GM12872 (cell line): ENCODE measurements around the gene RPP40.

Experiments
- TF ChIP-seq, protein P1 (sequence below): IDR thresholded peaks from 3 replicates; pipeline ENCODE4 v1.5.1; 2011; ENCODE audit warnings: low read depth, mild to moderate bottlenecking, low read length, moderate library complexity; ENCODE audit not compliant: insufficient read depth

RPP40 gene

DNA sequence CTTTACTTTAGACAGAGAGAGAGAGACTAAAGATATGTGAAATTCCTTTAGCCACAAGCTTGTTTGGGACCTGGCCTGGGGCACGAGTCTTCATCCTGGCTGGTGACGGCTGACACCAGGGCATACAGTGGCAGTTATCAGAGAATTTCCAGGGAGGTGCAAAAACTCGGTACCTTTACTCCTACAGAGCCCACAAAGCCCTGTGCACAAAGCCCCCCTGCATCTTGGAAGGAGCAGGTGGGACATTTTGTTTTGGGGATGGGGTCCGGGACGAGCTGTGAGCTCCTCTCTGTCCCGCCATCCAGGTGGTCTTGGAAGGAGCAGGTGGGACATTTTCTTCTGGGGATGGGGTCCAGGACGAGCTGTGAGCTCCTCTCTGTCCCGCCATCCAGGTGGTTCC is 28.9 kb downstream of the RPP40 start:
- TF ChIP-seq, protein P1, sequence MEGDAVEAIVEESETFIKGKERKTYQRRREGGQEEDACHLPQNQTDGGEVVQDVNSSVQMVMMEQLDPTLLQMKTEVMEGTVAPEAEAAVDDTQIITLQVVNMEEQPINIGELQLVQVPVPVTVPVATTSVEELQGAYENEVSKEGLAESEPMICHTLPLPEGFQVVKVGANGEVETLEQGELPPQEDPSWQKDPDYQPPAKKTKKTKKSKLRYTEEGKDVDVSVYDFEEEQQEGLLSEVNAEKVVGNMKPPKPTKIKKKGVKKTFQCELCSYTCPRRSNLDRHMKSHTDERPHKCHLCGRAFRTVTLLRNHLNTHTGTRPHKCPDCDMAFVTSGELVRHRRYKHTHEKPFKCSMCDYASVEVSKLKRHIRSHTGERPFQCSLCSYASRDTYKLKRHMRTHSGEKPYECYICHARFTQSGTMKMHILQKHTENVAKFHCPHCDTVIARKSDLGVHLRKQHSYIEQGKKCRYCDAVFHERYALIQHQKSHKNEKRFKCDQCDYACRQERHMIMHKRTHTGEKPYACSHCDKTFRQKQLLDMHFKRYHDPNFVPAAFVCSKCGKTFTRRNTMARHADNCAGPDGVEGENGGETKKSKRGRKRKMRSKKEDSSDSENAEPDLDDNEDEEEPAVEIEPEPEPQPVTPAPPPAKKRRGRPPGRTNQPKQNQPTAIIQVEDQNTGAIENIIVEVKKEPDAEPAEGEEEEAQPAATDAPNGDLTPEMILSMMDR = no peak

DNA sequence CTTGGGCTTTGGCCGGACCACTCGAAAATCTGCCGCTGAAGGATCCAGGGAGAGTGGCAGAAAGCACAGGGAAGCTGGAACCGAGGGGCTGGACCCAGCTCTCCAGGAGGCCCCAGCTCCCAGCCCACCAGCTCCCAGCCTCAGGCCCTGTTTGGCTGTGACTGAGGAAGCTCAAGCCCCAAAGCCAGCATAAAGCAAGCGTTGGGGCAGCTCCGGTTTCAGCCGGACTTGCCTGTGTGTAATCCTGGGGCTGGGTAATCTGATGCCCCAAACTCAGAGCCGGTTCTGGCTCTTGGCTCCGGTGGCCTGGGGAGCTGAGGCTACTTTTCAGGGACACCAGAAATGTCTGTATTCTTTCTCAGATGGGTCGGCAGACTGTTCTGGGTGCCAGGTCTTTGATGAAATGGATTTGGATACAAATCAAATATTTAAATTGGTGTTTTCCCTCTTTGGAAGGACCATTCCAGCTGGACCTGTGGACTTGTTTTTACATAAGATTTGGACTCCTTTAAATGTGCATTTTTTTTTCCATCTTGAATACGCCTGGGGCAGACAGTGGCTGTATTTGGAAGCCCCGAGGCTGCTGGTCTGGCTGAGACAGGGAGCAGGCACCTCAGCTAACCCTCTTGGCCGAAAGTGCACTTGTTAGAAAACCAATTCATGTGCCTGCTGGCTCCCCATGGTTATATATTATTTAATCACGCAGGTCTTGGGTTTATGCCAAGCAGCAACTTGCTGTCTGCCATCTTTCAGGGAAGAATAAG is 29.7 kb downstream of the RPP40 start:
- TF ChIP-seq, protein P1 = no peak

DNA sequence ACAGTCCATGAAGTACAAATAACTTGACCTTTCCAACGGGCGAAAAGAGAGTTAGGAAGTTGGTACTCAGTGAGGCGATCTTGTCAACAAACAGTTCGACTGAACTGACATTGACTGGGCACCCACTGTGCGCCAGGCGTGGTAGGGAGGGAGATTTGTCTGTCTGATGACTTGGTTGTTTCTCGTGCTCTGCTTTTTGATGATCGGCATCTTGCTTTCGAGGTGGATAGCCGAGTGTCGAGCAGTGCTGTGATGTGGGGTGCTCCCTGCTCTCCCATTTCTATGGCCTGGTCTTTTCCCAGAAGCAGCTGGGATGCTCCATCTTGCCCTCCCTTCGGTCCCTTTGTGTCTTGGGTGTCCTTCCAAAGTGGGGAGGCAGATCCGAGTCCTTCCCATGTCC is 30.4 kb downstream of the RPP40 start:
- TF ChIP-seq, protein P1 = no peak

DNA sequence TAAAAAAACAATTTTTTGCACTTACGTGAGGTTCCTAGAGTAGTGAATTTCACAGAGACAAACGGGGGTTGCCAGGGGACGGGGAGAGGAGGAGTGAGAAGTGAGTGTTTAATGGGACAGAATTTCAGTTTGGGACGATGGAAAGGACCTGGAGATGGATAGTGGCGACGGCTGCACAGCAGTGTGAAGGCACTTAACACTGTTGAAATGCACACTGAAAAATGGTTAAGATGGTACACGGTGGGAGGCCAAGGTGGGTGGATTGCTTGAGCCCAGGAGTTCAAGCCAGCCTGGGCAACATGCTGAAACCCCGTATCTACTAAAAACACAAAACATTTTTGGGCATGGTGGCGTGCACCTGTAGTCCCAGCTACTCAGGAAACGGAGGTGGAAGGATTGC is 31.4 kb downstream of the RPP40 start:
- TF ChIP-seq, protein P1 = no peak

DNA sequence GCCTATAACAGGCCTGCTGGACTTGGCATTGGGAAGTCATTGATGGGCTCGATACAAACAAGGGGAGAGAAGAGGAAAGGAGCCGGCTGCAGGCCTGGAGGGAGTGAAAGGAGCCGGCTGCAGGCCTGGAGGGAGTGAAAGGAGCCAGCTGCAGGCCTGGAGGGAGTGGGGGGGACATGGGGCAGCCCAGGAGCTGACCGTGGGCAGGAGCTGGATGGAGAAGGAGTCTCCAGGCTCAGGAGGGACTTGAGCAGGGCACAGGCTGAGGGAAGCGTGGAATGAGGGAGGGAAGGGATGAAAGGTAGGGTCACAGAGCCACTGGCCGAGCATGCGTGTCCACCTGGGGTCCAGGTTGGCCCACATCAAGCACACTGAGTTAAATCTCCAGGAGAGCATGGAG is 32.0 kb downstream of the RPP40 start:
- TF ChIP-seq, protein P1 = no peak

DNA sequence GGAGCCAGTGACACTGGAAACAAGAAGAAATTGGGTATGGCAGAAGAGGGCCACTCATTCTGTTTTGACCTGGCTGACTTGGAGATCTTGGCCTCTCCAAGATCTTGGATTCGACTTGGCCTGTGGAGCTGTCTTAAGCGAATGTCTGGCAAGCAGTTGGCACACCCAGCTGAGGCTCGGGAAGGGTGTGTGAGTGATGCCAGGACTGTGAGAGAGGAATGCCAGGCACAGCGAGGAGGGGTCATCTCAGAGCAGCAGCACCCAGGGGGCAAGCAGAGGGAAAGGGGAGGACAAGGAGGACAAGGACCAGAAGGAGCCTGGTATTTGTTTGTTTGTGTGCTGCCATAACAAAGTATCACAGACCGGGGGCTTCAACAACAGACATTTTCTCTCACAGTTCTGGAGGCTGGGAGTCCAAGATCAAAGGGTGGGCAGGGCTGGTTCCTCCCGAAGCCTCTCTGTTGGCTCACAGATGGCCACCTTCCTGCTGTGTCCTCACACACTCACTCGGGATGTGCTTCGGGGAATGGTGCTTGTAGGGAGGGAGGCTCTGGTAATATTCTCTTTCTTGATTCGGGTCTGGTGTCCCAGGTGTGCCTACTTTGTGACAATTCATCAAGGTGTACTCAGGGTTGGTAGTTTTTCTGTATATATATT is 33.0 kb downstream of the RPP40 start:
- TF ChIP-seq, protein P1 = no peak

DNA sequence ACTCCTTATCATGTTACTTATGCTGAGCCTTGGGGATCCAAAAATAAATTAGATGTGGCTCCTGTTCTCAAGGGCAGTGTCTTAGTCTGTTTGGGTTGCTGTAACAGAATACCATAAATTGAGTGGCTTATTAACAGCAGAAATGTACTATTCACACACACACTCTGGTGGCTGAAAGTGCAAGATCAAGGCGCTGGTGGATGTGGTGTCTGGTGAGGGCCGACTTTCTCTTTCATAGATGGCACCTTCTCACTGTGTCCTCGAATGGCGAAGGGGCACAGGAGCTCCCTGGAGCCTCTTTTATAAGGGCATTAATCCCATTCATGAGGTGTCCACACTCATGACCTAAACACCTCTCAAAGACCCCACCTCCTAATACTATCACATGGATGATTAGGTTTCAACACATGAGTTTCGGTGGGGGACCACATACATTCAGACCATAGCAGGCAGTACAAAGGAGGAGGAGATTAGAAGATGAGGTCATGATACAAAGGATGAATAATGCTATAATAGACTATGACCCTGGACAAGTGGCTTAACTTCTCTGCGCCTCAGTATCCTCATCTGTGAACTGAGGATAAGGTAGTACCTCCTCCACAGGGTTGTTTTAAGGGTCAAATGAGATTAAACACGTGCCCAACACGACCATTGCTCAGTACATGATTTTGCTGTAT is 34.1 kb downstream of the RPP40 start:
- TF ChIP-seq, protein P1 = no peak
